Esophagus (tissue), 2 donors: Measurements from ENCODE around the gene PCED1A. TPM values are rescaled to one million over a fixed set of nuclear protein-coding genes. Genes with fewer than 3 reads are reported as not detected.

Experiments
- H3K27ac ChIP-seq, 2 donors: one replicate each; pipeline ENCODE4 v1.5.1; 2013; ENCODE audit warnings: low read depth in 2 of 2, mild to moderate bottlenecking in 2 of 2, inconsistent platforms in 1 of 2, low read length in 1 of 2, moderate library complexity in 1 of 2
- H3K27me3 ChIP-seq, 2 donors: one replicate each; pipeline ENCODE4 v1.6.1; 2013; ENCODE audit warnings: low read length in 2 of 2, control low read depth in 1 of 2, mild to moderate bottlenecking in 1 of 2; ENCODE audit not compliant: insufficient read depth in 2 of 2, control insufficient read depth in 1 of 2
- H3K36me3 ChIP-seq, 2 donors: one replicate each; pipeline ENCODE4 v1.6.1; 2013; ENCODE audit warnings: low read length in 1 of 2; ENCODE audit not compliant: control insufficient read depth in 2 of 2, insufficient read depth in 2 of 2
- H3K4me1 ChIP-seq, 2 donors: one replicate each; pipeline ENCODE4 v1.6.1; 2013; ENCODE audit warnings: low read length in 1 of 2; ENCODE audit not compliant: control insufficient read depth in 2 of 2, insufficient read depth in 2 of 2
- H3K4me3 ChIP-seq, 2 donors: one replicate each; pipeline ENCODE4 v1.5.1; 2013; ENCODE audit warnings: low read length in 2 of 2, mild to moderate bottlenecking in 2 of 2, low read depth in 1 of 2, moderate library complexity in 1 of 2
- H3K9me3 ChIP-seq, 2 donors: one replicate each; pipeline ENCODE4 v1.6.1; 2013; ENCODE audit warnings: mild to moderate bottlenecking in 2 of 2, low read depth in 1 of 2, low read length in 1 of 2, moderate library complexity in 1 of 2; ENCODE audit not compliant: control insufficient read depth in 2 of 2, insufficient read depth in 1 of 2
- WGBS, 2 donors: extraction: QIAGEN DNeasy Blood & Tissue Kit; methylation state at CpG; one replicate each; pipeline ENCODE4 v1.1.7; 2013; 5-methylcytosine and 5-hydroxymethylcytosine counted together
- polyA plus RNA-seq, 2 donors: library from polyadenylated mRNA; stranded (reverse); fragments of 200-250 nt; gene quantifications; one replicate each; pipeline ENCODE4 v1.2.3, GENCODE V29; 2013
- donor health status: healthy with polysubstance abuse.
- donor health status: Bipolar disorder and iron deficiency.

The PCED1A gene
- polyA plus RNA-seq: 10 to 100 TPM; 18.0 to 49.3 TPM

- H3K4me3 ChIP-seq: peak within 1 kb of the TSS; percentile 85 to 88
- H3K9me3 ChIP-seq: no peaks in the 10 kb centered on the region
- H3K36me3 ChIP-seq: peaks cover 0 to 6% of the 10 kb centered on the region in 2 donors
- H3K27me3 ChIP-seq: no peaks in the 10 kb centered on the region
- peak within 1 kb of the TSS; percentile 89 to 92 for H3K27ac ChIP-seq
- peaks cover 0 to 5% of the 10 kb centered on the region in 2 donors for H3K4me1 ChIP-seq
- WGBS, 2 donors: 3 to 4% methylated on average over 86 to 98 of the region's 98 CpGs
Measured at GRCh38 chr20:2840138-2840966, at the start of gene PCED1A, which contains the start of gene VPS16. Gene PCED1A, minus strand, starts transcription at chr20:2840655. Its CDS starts 743 bp downstream, at chr20:2839912. Gene VPS16, plus strand, starts transcription at chr20:2840745. Its CDS starts 30 bp downstream, at chr20:2840775.

GRCh38 chr20:2889797-2890196, 49.3 kb upstream of the PCED1A start:
- no peak overlapping the region for H3K27ac ChIP-seq
- H3K27me3 ChIP-seq: no peaks in the 10 kb centered on the region
- H3K36me3 ChIP-seq: no peaks in the 10 kb centered on the region
- no peaks in the 10 kb centered on the region for H3K9me3 ChIP-seq
- no peak overlapping the region for H3K4me3 ChIP-seq
- WGBS, 2 donors: 93 to 97% methylated on average over 3 of the region's 3 CpGs
- H3K4me1 ChIP-seq: peaks cover 0 to 2% of the 10 kb centered on the region in 2 donors

GRCh38 chr20:2889209-2889608, 48.8 kb upstream of the PCED1A start:
- Histone ChIP-seq H3K4me1 (peaks cover 0 to 2% of the 10 kb centered on the region in 2 donors), H3K27me3 (no peaks in the 10 kb centered on the region), H3K36me3 (no peaks in the 10 kb centered on the region), H3K4me3 (no peak overlapping the region), H3K9me3 (no peaks in the 10 kb centered on the region), H3K27ac (no peak overlapping the region)
- 47 to 59% methylated on average over 1 of the region's 1 CpG for WGBS, 2 donors

GRCh38 chr20:2888224-2888955, 47.9 kb upstream of the PCED1A start:
- Histone ChIP-seq H3K27me3 (no peaks in the 10 kb centered on the region), H3K27ac (no peak overlapping the region), H3K9me3 (no peaks in the 10 kb centered on the region), H3K4me1 (peaks cover 0 to 2% of the 10 kb centered on the region in 2 donors), H3K4me3 (no peak overlapping the region), H3K36me3 (no peaks in the 10 kb centered on the region)
- WGBS, 2 donors: 89 to 90% methylated on average over 4 of the region's 4 CpGs

GRCh38 chr20:2887715-2888114, 47.3 kb upstream of the PCED1A start:
- Histone ChIP-seq H3K27me3 (no peaks in the 10 kb centered on the region), H3K27ac (no peak overlapping the region), H3K36me3 (no peaks in the 10 kb centered on the region), H3K4me3 (no peak overlapping the region), H3K9me3 (no peaks in the 10 kb centered on the region), H3K4me1 (peaks cover 0 to 2% of the 10 kb centered on the region in 2 donors)
- WGBS, 2 donors: 91 to 92% methylated on average over 3 of the region's 3 CpGs

GRCh38 chr20:2883726-2884637, 43.5 kb upstream of the PCED1A start:
- Histone ChIP-seq H3K27me3 (no peaks in the 10 kb centered on the region), H3K4me3 (no peak overlapping the region), H3K36me3 (no peaks in the 10 kb centered on the region), H3K27ac (no peak overlapping the region), H3K9me3 (no peaks in the 10 kb centered on the region), H3K4me1 (peaks cover 0 to 4% of the 10 kb centered on the region in 2 donors)
- 63 to 66% methylated on average over 3 of the region's 3 CpGs for WGBS, 2 donors

- Histone ChIP-seq H3K27ac (no peak overlapping the region), H3K4me3 (no peak overlapping the region), H3K36me3 (no peaks in the 10 kb centered on the region), H3K27me3 (no peaks in the 10 kb centered on the region), H3K9me3 (no peaks in the 10 kb centered on the region), H3K4me1 (peaks cover 2% of the 10 kb centered on the region in 2 donors)
- 84 to 89% methylated on average over 7 of the region's 7 CpGs for WGBS, 2 donors
Measured at GRCh38 chr20:2880650-2881049, 40.2 kb upstream of the PCED1A start.

- Histone ChIP-seq H3K36me3 (no peaks in the 10 kb centered on the region), H3K27ac (peak overlapping the region in 1 of 2 donors; percentile 41), H3K27me3 (no peaks in the 10 kb centered on the region), H3K9me3 (no peaks in the 10 kb centered on the region), H3K4me3 (no peak overlapping the region), H3K4me1 (peaks cover 2 to 7% of the 10 kb centered on the region in 2 donors)
- WGBS, 2 donors: 41 to 62% methylated on average over 3 of the region's 3 CpGs
Measured at GRCh38 chr20:2879146-2879545, 38.7 kb upstream of the PCED1A start.

- no peaks in the 10 kb centered on the region for H3K36me3 ChIP-seq
- H3K27ac ChIP-seq: no peak overlapping the region
- H3K27me3 ChIP-seq: no peaks in the 10 kb centered on the region
- no peaks in the 10 kb centered on the region for H3K9me3 ChIP-seq
- 95 to 100% methylated on average over 1 of the region's 1 CpG for WGBS, 2 donors
- peaks cover 2 to 7% of the 10 kb centered on the region in 2 donors for H3K4me1 ChIP-seq
- H3K4me3 ChIP-seq: no peak overlapping the region
Measured at GRCh38 chr20:2878515-2878914, 38.1 kb upstream of the PCED1A start.
